ENCODE results near the gene PPID.
A peak's percentile ranks its signal among the peaks of the same experiment; 100 is the strongest.

The PPID gene

GRCh38 chr4:158710814-158711213 lies 12.4 kb downstream of the PPID start:
- no peak for DNase-seq (ENCODE audit: extremely low read depth, low read depth)
- peak; percentile 16; the same call in 1 of the 2 replicates for TF ChIP-seq CTCF (IDR thresholded peaks at IDR 0.05; ENCODE audit: low read depth, low read length)

- TF ChIP-seq CTCF (IDR thresholded peaks at IDR 0.05; ENCODE audit: low read depth, low read length) = no peak
- no peak for DNase-seq (ENCODE audit: extremely low read depth, low read depth)
Measured at GRCh38 chr4:158704274-158704673, 18.9 kb downstream of the PPID start.

- no peak for DNase-seq (ENCODE audit: extremely low read depth, low read depth)
- no peak for TF ChIP-seq CTCF (IDR thresholded peaks at IDR 0.05; ENCODE audit: low read depth, low read length)
Measured at GRCh38 chr4:158688813-158689212, 34.4 kb downstream of the PPID start.

GRCh38 chr4:158682066-158682465 lies 41.1 kb downstream of the PPID start:
- TF ChIP-seq CTCF (IDR thresholded peaks at IDR 0.05; ENCODE audit: low read depth, low read length) = no peak
- DNase-seq (ENCODE audit: extremely low read depth, low read depth) = no peak

GRCh38 chr4:158681629-158682028 lies 41.6 kb downstream of the PPID start:
- no peak for TF ChIP-seq CTCF (IDR thresholded peaks at IDR 0.05; ENCODE audit: low read depth, low read length)
- no peak for DNase-seq (ENCODE audit: extremely low read depth, low read depth)

- no peak for DNase-seq (ENCODE audit: extremely low read depth, low read depth)
- TF ChIP-seq CTCF (IDR thresholded peaks at IDR 0.05; ENCODE audit: low read depth, low read length) = no peak
Measured at GRCh38 chr4:158678767-158679166, 44.4 kb downstream of the PPID start.

GRCh38 chr4:158676076-158676475 lies 47.1 kb downstream of the PPID start:
- DNase-seq (ENCODE audit: extremely low read depth, low read depth) = no peak
- TF ChIP-seq CTCF (IDR thresholded peaks at IDR 0.05; ENCODE audit: low read depth, low read length) = no peak

All from AG09319 (cell line).